SK-N-SH (cell line): ENCODE measurements around the gene EEF1AKMT1. TPM values are rescaled to one million over a fixed set of nuclear protein-coding genes. Genes with fewer than 3 reads are reported as not detected.
A peak's percentile ranks its signal among the peaks of the same experiment; 100 is the strongest.

Experiments
- CTCF ChIA-PET: fragments of 300-600, 350-600 bp; formaldehyde crosslinking; extraction: SDS; loops from one replicate; lab custom pipeline; 2021; lab: Yijun Ruan, JAX
- POLR2A ChIA-PET: fragments of 350-600 bp; sonication (Branson Sonifier 250); formaldehyde crosslinking; extraction: SDS; loops from one replicate; lab custom pipeline; 2020; ENCODE audit warnings: antibody characterized with exemption, inconsistent platforms; lab: Yijun Ruan, JAX
- DNase-seq: peaks from one replicate; pipeline ENCODE4 v3.0.0; 2012
- H2AFZ ChIP-seq: fragments of 200-600 bp; sonication (generic); 2 replicates; pipeline ENCODE4 v1.8.1; 2016; ENCODE audit warnings: antibody characterized with exemption, mild to moderate bottlenecking, low read depth
- H3F3A ChIP-seq: fragments of 200-600 bp; sonication (generic); replicated peaks from 2 replicates; pipeline ENCODE3; 2016; ENCODE audit warnings: antibody characterized with exemption, mild to moderate bottlenecking; ENCODE audit not compliant: insufficient read depth
- H3K27ac ChIP-seq, 2 experiments: fragments of 200-500 bp in 1 of 2; fragments of 200-600 bp in 1 of 2; sonication (Bioruptor generic) in 1 of 2; sonication (generic), shearing (Covaris generic) in 1 of 2; 2 replicates each; pipeline versions ENCODE4 v1.5.1 to v1.6.1; 2014 to 2016; ENCODE audit warnings: low read depth in 2 of 2, inconsistent platforms in 1 of 2, low read length in 1 of 2, mild to moderate bottlenecking in 1 of 2, mixed read lengths in 1 of 2
- H3K27me3 ChIP-seq: fragments of 200-600 bp; sonication (generic), shearing (Covaris generic); 2 replicates; pipeline ENCODE4 v1.6.1; 2016; ENCODE audit warnings: mixed run types; ENCODE audit not compliant: insufficient read depth
- H3K36me3 ChIP-seq, 2 experiments: fragments of 200-500 bp in 1 of 2; fragments of 200-600 bp in 1 of 2; sonication (Bioruptor generic) in 1 of 2; sonication (generic) in 1 of 2; replicated peaks in 1 of 2; 2 replicates each; pipeline versions ENCODE3 to v1.5.1; 2014 to 2016; ENCODE audit warnings: low read length in 1 of 2, mild to moderate bottlenecking in 1 of 2; ENCODE audit not compliant: insufficient read depth in 2 of 2, control insufficient read depth in 1 of 2
- H3K4me1 ChIP-seq, 2 experiments: fragments of 200-500 bp in 1 of 2; fragments of 200-600 bp in 1 of 2; sonication (Bioruptor generic) in 1 of 2; sonication (generic), shearing (Covaris generic) in 1 of 2; 2 replicates each; pipeline versions ENCODE4 v1.5.1 to v1.6.1; 2014 to 2016; ENCODE audit warnings: low read depth in 1 of 2, low read length in 1 of 2, mixed run types in 1 of 2; ENCODE audit not compliant: insufficient read depth in 2 of 2, control insufficient read depth in 1 of 2
- H3K4me2 ChIP-seq: fragments of 200-600 bp; sonication (generic), shearing (Covaris generic); 2 replicates; pipeline ENCODE4 v1.6.1; 2017; ENCODE audit warnings: mixed run types
- H3K4me3 ChIP-seq, 2 experiments: fragments of 200-500 bp in 1 of 2; fragments of 200-600 bp in 1 of 2; sonication (Bioruptor generic) in 1 of 2; sonication (generic), shearing (Covaris generic) in 1 of 2; 2 replicates each; pipeline versions ENCODE4 v1.5.1 to v1.8.1; 2014 to 2016; ENCODE audit warnings: low read depth in 2 of 2, inconsistent platforms in 1 of 2, low read length in 1 of 2, mild to moderate bottlenecking in 1 of 2, mixed read lengths in 1 of 2, moderate library complexity in 1 of 2
- H3K79me2 ChIP-seq: fragments of 200-600 bp; sonication (generic); 2 replicates; pipeline ENCODE4 v1.8.1; 2017; ENCODE audit warnings: mild to moderate bottlenecking; ENCODE audit not compliant: insufficient read depth
- H3K9ac ChIP-seq: fragments of 200-600 bp; sonication (generic); 2 replicates; pipeline ENCODE4 v1.6.1; 2017; ENCODE audit warnings: mixed run types
- H3K9me2 ChIP-seq: fragments of 200-600 bp; sonication (generic); 2 replicates; pipeline ENCODE4 v1.6.1; 2017; ENCODE audit warnings: mixed run types
- H3K9me3 ChIP-seq: fragments of 200-600 bp; sonication (generic); 2 replicates; pipeline ENCODE4 v1.6.1; 2017; ENCODE audit warnings: mixed run types, mild to moderate bottlenecking, moderate library complexity
- H4K20me1 ChIP-seq: fragments of 200-600 bp; sonication (generic); 2 replicates; pipeline ENCODE4 v1.6.1; 2017; ENCODE audit warnings: mild to moderate bottlenecking, mixed run types; ENCODE audit not compliant: insufficient read depth
- CHD2 ChIP-seq: fragments of 150-350 bp; IDR thresholded peaks from 2 replicates; pipeline ENCODE4 v1.6.1; 2018; ENCODE audit warnings: low read length; ENCODE audit not compliant: partially characterized antibody
- ELF1 ChIP-seq: IDR thresholded peaks from 2 replicates; pipeline ENCODE4 v1.4.0; 2012
- EP300 ChIP-seq, 2 experiments: IDR thresholded peaks; 2 replicates each; pipeline versions ENCODE4 v1.4.0 to v1.6.1; 2012; ENCODE audit warnings: borderline replicate concordance in 1 of 2, low read depth in 1 of 2, low read length in 1 of 2
- FOSL2 ChIP-seq: IDR thresholded peaks from 2 replicates; pipeline ENCODE4 v1.4.0; 2012; ENCODE audit warnings: low read depth, mild to moderate bottlenecking, moderate library complexity, borderline replicate concordance
- FOXM1 ChIP-seq: IDR thresholded peaks from 2 replicates; pipeline ENCODE4 v1.4.0; 2012; ENCODE audit warnings: low read depth, mild to moderate bottlenecking
- GATA2 ChIP-seq: sonication (generic); formaldehyde crosslinking; IDR thresholded peaks from 2 replicates; pipeline ENCODE4 v1.5.0; 2020; ENCODE audit warnings: mild to moderate bottlenecking, missing genetic modification reagents
- JUND ChIP-seq: IDR thresholded peaks from 2 replicates; pipeline ENCODE4 v1.4.0; 2012
- MXI1 ChIP-seq: IDR thresholded peaks from 2 replicates; pipeline ENCODE4 v1.6.1; 2012; ENCODE audit warnings: mild to moderate bottlenecking, low read depth, low read length, improper control_type of control experiment
- NFIC ChIP-seq: IDR thresholded peaks from 2 replicates; pipeline ENCODE4 v1.4.0; 2012; ENCODE audit warnings: borderline replicate concordance
- NRF1 ChIP-seq: IDR thresholded peaks from 2 replicates; pipeline ENCODE4 v1.6.1; 2012; ENCODE audit warnings: low read depth, mild to moderate bottlenecking, low read length
- POLR2AphosphoS5 ChIP-seq: IDR thresholded peaks from 2 replicates; pipeline ENCODE4 v1.6.1; 2012; ENCODE audit warnings: low read depth, low read length
- RAD21 ChIP-seq: IDR thresholded peaks from 2 replicates; pipeline ENCODE4 v1.6.1; 2012; ENCODE audit warnings: mild to moderate bottlenecking, low read length
- RXRA ChIP-seq: IDR thresholded peaks from 2 replicates; pipeline ENCODE4 v1.4.0; 2012; ENCODE audit warnings: low read depth, mild to moderate bottlenecking, borderline replicate concordance
- TAF1 ChIP-seq: IDR thresholded peaks from 2 replicates; pipeline ENCODE4 v1.6.1; 2012; ENCODE audit warnings: low read depth, mild to moderate bottlenecking, low read length, moderate library complexity, borderline replicate concordance
- TCF12 ChIP-seq: IDR thresholded peaks from 2 replicates; pipeline ENCODE4 v1.4.0; 2012
- TEAD4 ChIP-seq: IDR thresholded peaks from 2 replicates; pipeline ENCODE4 v1.4.0; 2012; ENCODE audit warnings: mild to moderate bottlenecking, borderline replicate concordance; ENCODE audit not compliant: insufficient read depth
- USF2 ChIP-seq: fragments of 150-350 bp; IDR thresholded peaks from 2 replicates; pipeline ENCODE4 v1.6.1; 2017; ENCODE audit warnings: antibody characterized with exemption, low read length, low read depth, borderline replicate concordance
- WGBS: methylation state at CpG from one replicate; pipeline ENCODE4 v1.1.6; 2017; ENCODE audit warnings: low lambda C conversion rate; 5-methylcytosine and 5-hydroxymethylcytosine counted together
- polyA plus RNA-seq, 3 experiments: library from polyadenylated mRNA; depleted of rRNA; stranded (reverse); fragments of >200 nt; gene quantifications; 2 replicates each; pipeline ENCODE4 v1.2.3, GENCODE V29; 2012
- TF ChIP-seq, protein P1 (sequence below): IDR thresholded peaks from 2 replicates; pipeline ENCODE4 v1.4.0; 2012; ENCODE audit warnings: low read depth
- TF ChIP-seq, protein P2 (sequence below): IDR thresholded peaks from 2 replicates; pipeline ENCODE4 v1.4.0; 2012; ENCODE audit warnings: low read depth, borderline replicate concordance
- TF ChIP-seq, protein P3 (sequence below): IDR thresholded peaks from 2 replicates; pipeline ENCODE4; 2012
- TF ChIP-seq, protein P4 (sequence below): IDR thresholded peaks from 2 replicates; pipeline ENCODE4 v1.4.0; 2012; ENCODE audit warnings: low read depth, borderline replicate concordance

Gene EEF1AKMT1
- polyA plus RNA-seq, 1 of the 3 experiments (the other 2 are of a cell fraction) = 4.2 TPM

- DNase-seq = no peak
- no peaks in the 10 kb centered on the region for H3K9me3 ChIP-seq
- peak overlapping the region; percentile 59 for H3K4me2 ChIP-seq
- H3K4me1 ChIP-seq = peaks cover 0 to 27% of the 10 kb centered on the region in 2 experiments; a peak in 3 of 4 replicates
- CTCF ChIA-PET = interaction anchor here (0.7 to 7.3 kb wide), 9 partner anchors 8 to 212 kb away, joined by 3 to 76 read pairs (median 4); no protein-coding TSS in a partner anchor
- H2AFZ ChIP-seq = peak overlapping the region; percentile 8; the same call in 1 of the 2 replicates
- 23% methylated on average over 5 of the region's 11 CpGs for WGBS
- no peaks in the 10 kb centered on the region for H3K79me2 ChIP-seq
- H3K9me2 ChIP-seq = no peaks in the 10 kb centered on the region
- peak overlapping the region in 1 of 2 experiments; percentile 86; a peak in 3 of 4 replicates for H3K27ac ChIP-seq
- TF ChIP-seq NFIC (peak; percentile 36; the same call in 1 of the 2 replicates), JUND (no peak; the same call in 1 of the 2 replicates), TCF12 (peak; percentile 60), FOSL2 (peak; percentile 18; the same call in 1 of the 2 replicates), FOXM1 (peak; percentile 49; the same call in 1 of the 2 replicates), NRF1 (no peak), TEAD4 (peak; percentile 33; the same call in 1 of the 2 replicates)
- TF ChIP-seq, protein P1, sequence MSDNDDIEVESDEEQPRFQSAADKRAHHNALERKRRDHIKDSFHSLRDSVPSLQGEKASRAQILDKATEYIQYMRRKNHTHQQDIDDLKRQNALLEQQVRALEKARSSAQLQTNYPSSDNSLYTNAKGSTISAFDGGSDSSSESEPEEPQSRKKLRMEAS = peak; percentile 56
- TF ChIP-seq, protein P2, sequence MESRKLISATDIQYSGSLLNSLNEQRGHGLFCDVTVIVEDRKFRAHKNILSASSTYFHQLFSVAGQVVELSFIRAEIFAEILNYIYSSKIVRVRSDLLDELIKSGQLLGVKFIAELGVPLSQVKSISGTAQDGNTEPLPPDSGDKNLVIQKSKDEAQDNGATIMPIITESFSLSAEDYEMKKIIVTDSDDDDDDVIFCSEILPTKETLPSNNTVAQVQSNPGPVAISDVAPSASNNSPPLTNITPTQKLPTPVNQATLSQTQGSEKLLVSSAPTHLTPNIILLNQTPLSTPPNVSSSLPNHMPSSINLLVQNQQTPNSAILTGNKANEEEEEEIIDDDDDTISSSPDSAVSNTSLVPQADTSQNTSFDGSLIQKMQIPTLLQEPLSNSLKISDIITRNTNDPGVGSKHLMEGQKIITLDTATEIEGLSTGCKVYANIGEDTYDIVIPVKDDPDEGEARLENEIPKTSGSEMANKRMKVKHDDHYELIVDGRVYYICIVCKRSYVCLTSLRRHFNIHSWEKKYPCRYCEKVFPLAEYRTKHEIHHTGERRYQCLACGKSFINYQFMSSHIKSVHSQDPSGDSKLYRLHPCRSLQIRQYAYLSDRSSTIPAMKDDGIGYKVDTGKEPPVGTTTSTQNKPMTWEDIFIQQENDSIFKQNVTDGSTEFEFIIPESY = peak; percentile 54; the same call in 1 of the 2 replicates
- TF ChIP-seq, protein P3, sequence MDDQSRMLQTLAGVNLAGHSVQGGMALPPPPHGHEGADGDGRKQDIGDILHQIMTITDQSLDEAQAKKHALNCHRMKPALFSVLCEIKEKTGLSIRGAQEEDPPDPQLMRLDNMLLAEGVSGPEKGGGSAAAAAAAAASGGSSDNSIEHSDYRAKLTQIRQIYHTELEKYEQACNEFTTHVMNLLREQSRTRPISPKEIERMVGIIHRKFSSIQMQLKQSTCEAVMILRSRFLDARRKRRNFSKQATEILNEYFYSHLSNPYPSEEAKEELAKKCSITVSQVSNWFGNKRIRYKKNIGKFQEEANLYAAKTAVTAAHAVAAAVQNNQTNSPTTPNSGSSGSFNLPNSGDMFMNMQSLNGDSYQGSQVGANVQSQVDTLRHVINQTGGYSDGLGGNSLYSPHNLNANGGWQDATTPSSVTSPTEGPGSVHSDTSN = peak; percentile 53
- H4K20me1 ChIP-seq = no peaks in the 10 kb centered on the region
- peaks cover 27% of the 10 kb centered on the region for H3F3A ChIP-seq
- POLR2A ChIA-PET = no interaction called here
- no peak overlapping the region for H3K4me3 ChIP-seq
- peak overlapping the region; percentile 46; the same call in 1 of the 2 replicates for H3K9ac ChIP-seq
- no peaks in the 10 kb centered on the region for H3K36me3 ChIP-seq
- no peaks in the 10 kb centered on the region for H3K27me3 ChIP-seq
Observed at GRCh38 chr13:20713751-20714150, 60.0 kb downstream of the EEF1AKMT1 start.

DNA sequence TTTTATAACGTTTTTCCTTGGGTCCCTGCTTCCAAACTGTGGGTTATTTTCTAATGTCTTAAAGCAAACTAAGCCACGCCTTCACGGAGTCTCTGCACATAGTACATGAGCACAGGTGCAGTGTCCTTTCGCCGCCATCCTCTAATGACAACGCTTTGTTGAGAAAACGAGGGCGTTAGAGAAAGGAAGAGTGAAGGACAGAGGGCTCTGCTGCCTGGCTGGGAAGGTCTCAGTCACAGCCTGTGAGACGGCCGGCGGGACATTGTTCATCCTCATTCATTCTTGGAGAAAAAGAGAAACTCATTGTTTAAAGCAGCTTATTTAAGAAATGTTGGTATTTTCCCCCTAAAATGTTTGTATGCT is 60.8 kb downstream of the EEF1AKMT1 start:
- Histone ChIP-seq H3K9me2 (no peaks in the 10 kb centered on the region), H4K20me1 (no peaks in the 10 kb centered on the region), H3K9me3 (no peaks in the 10 kb centered on the region), H3K4me2 (peak overlapping the region; percentile 59), H3K36me3 (no peaks in the 10 kb centered on the region), H3F3A (peaks cover 33% of the 10 kb centered on the region), H2AFZ (peak overlapping the region; percentile 73; the same call in 1 of the 2 replicates), H3K27ac (peak overlapping the region in 1 of 2 experiments; percentile 86; a peak in 2 of 4 replicates), H3K4me1 (peaks cover 0 to 27% of the 10 kb centered on the region in 2 experiments; a peak in 3 of 4 replicates), H3K9ac (0 out of 2 replicates have a peak overlapping the region, but pooled peaks have one; percentile 10), H3K79me2 (no peaks in the 10 kb centered on the region), H3K27me3 (no peaks in the 10 kb centered on the region), H3K4me3 (peak overlapping the region in 1 of 2 experiments; percentile 54; a peak in 1 of 4 replicates)
- ChIA-PET CTCF (interaction anchor here (0.7 to 7.3 kb wide), 8 partner anchors 9 to 210 kb away, joined by 3 to 76 read pairs (median 4); no protein-coding TSS in a partner anchor), POLR2A (no interaction called here)
- no peak for DNase-seq
- WGBS = 78% methylated on average over 11 of the region's 11 CpGs
- no peak for TF ChIP-seq ELF1
- TF ChIP-seq MXI1 = no peak
- no peak for TF ChIP-seq NRF1
- TF ChIP-seq RXRA = no peak
- no peak for TF ChIP-seq TAF1
- TF ChIP-seq, protein P1 = no peak
- TF ChIP-seq POLR2AphosphoS5 = no peak
- TF ChIP-seq USF2 = no peak
- TF ChIP-seq RAD21 = no peak
- no peak for TF ChIP-seq NFIC
- TF ChIP-seq, protein P3 = no peak
- TF ChIP-seq, protein P4, sequence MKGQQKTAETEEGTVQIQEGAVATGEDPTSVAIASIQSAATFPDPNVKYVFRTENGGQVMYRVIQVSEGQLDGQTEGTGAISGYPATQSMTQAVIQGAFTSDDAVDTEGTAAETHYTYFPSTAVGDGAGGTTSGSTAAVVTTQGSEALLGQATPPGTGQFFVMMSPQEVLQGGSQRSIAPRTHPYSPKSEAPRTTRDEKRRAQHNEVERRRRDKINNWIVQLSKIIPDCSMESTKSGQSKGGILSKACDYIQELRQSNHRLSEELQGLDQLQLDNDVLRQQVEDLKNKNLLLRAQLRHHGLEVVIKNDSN = no peak
- TF ChIP-seq EP300 (IDR thresholded peaks at IDR 0.05; ENCODE audit: borderline replicate concordance in 1 of 2, low read depth in 1 of 2, low read length in 1 of 2) = no peak
- no peak for TF ChIP-seq CHD2
- TF ChIP-seq GATA2 (CRISPR knock-in tag) = no peak
